Smooth muscle cell of the umbilical artery (primary cell): ENCODE results near the gene TASOR. TPM values are rescaled to one million over a fixed set of nuclear protein-coding genes. Genes with fewer than 3 reads are reported as not detected.

Source experiments
- total RNA-seq: library from RNA; depleted of rRNA; stranded (reverse); fragments of >200 nt; gene quantifications from 2 replicates; pipeline ENCODE4 v1.2.3, GENCODE V29; 2014

The TASOR gene
- total RNA-seq = 68.9 and 91.7 TPM in 2 replicates

GRCh38 chr3:56683122-56683817, at the start of gene TASOR:
Gene TASOR, minus strand, starts transcription at chr3:56683265. Its CDS starts 259 bp downstream, at chr3:56683006.

Other genes starting within 250 kb of the TASOR start
- gene ERC2, start 214.8 kb downstream of the TASOR start, total RNA-seq = under 0.01 and 0.42 TPM in 2 replicates
- gene CCDC66, start 126.1 kb downstream of the TASOR start, total RNA-seq = 22.0 and 23.5 TPM in 2 replicates
- 34.4 and 63.3 TPM in 2 replicates for gene ARHGEF3, start 118.7 kb upstream of the TASOR start, total RNA-seq